Prostate gland (tissue), 2 donors: ENCODE results near the gene PTBP2.

Source experiments
- CTCF ChIP-seq, 4 experiments: fragments of 200-600 bp in 2 of 4; fragments of 450-650 bp in 2 of 4; sonication (generic) in 2 of 4; IDR thresholded peaks; 1 replicate in 3 of 4; 2 replicates in 1 of 4; pipeline ENCODE4 v1.5.1; 2016 to 2019; ENCODE audit warnings: antibody characterized with exemption in 4 of 4, mild to moderate bottlenecking in 2 of 4, moderate library complexity in 2 of 4
- POLR2AphosphoS5 ChIP-seq: sonication (generic); formaldehyde crosslinking; IDR thresholded peaks from one replicate; pipeline ENCODE4 v1.6.1; 2017; ENCODE audit warnings: antibody characterized with exemption

- TF ChIP-seq POLR2AphosphoS5 (no peak), CTCF (IDR thresholded peaks at IDR 0.05) (no peak)
Observed at GRCh38 chr1:96820671-96821070, 99.1 kb downstream of the PTBP2 start.
